HepG2 (cell line): ENCODE data around the gene MMP7. TPM values are rescaled to one million over a fixed set of nuclear protein-coding genes. Genes with fewer than 3 reads are reported as not detected.
A peak's percentile ranks its signal among the peaks of the same experiment; 100 is the strongest.

Source experiments
- ATAC-seq: fragments of 200-7000 bp; cut with Tn5 transposase; 3 replicates; pipeline ENCODE4 v1.9.1; 2020; ENCODE audit warnings: mild to moderate bottlenecking, moderate library complexity
- BruUV-seq: library from RNA; stranded (reverse); fragments of 400-500 nt; replicated peaks from 2 replicates; lab custom pipeline; 2021; lab: Mats Ljungman, UMichigan
- CTCF ChIA-PET: fragments of 300-600 bp; formaldehyde crosslinking; extraction: SDS; loops from one replicate; lab custom pipeline; 2021; ENCODE audit warnings: low total read pairs, inconsistent platforms, low intra/inter-chr PET ratio; lab: Yijun Ruan, JAX
- POLR2A ChIA-PET: fragments of 350-600 bp; sonication (Branson Sonifier 250); formaldehyde crosslinking; loops from one replicate; lab custom pipeline; 2020; ENCODE audit warnings: antibody characterized with exemption, inconsistent platforms; lab: Yijun Ruan, JAX
- DNase-seq: peaks from one replicate; pipeline ENCODE4 v3.0.0-alpha.2; 2015; ENCODE audit warnings: low spot score
- FAIRE-seq: peaks from 3 replicates; lab custom pipeline; 2011; peaks lifted over from hg19 to GRCh38; lab: Jason Lieb, UNC
- H2AFZ ChIP-seq: one replicate; pipeline ENCODE4 v1.6.1; 2011; ENCODE audit warnings: low read length, inconsistent platforms
- H3K27ac ChIP-seq: fragments of 300-600 bp; 3 replicates; pipeline ENCODE4 v1.8.0; 2011; ENCODE audit warnings: mixed run types, mild to moderate bottlenecking, mixed read lengths, low read length, inconsistent platforms; ENCODE audit not compliant: insufficient read depth; ENCODE audit errors: extremely low read length
- H3K27me3 ChIP-seq, 2 experiments: fragments of 200-600 bp in 1 of 2; 2 replicates in 1 of 2; 3 replicates in 1 of 2; pipeline versions ENCODE4 v1.6.0 to v1.8.0; 2011; ENCODE audit warnings: low read length in 2 of 2, mild to moderate bottlenecking in 2 of 2, moderate library complexity in 2 of 2, inconsistent platforms in 1 of 2; ENCODE audit not compliant: insufficient read depth in 2 of 2, control insufficient read depth in 1 of 2
- H3K36me3 ChIP-seq, 2 experiments: fragments of 200-600 bp in 1 of 2; replicated peaks in 1 of 2; 2 replicates in 1 of 2; 3 replicates in 1 of 2; pipeline versions ENCODE4 v1.5.1 to v1.8.0; 2011; ENCODE audit warnings: low read length in 2 of 2, inconsistent platforms in 1 of 2; ENCODE audit not compliant: insufficient read depth in 2 of 2, control insufficient read depth in 1 of 2
- H3K4me1 ChIP-seq: 2 replicates; pipeline ENCODE4 v1.5.1; 2012; ENCODE audit warnings: low read length, inconsistent platforms; ENCODE audit not compliant: insufficient read depth
- H3K4me2 ChIP-seq: 2 replicates; pipeline ENCODE4 v1.6.0; 2011; ENCODE audit warnings: low read depth, low read length, inconsistent platforms
- H3K4me3 ChIP-seq, 3 experiments: fragments of 200-600 bp in 1 of 3; sonication (generic), shearing (Covaris generic) in 1 of 3; replicated peaks in 1 of 3; 2 replicates each; pipeline ENCODE4 v1.5.1; 2011 to 2016; ENCODE audit warnings: low read length in 3 of 3, inconsistent platforms in 2 of 3, low read depth in 2 of 3, mild to moderate bottlenecking in 2 of 3, control low read depth in 1 of 3, mixed read lengths in 1 of 3; ENCODE audit not compliant: insufficient read depth in 1 of 3
- H3K79me2 ChIP-seq: one replicate; pipeline ENCODE4 v1.6.1; 2011; ENCODE audit warnings: low read length, inconsistent platforms; ENCODE audit not compliant: insufficient read depth
- H3K9ac ChIP-seq: 2 replicates; pipeline ENCODE4 v1.6.0; 2011; ENCODE audit warnings: mild to moderate bottlenecking, low read depth, low read length, inconsistent platforms; ENCODE audit not compliant: insufficient read depth
- H3K9me3 ChIP-seq: 2 replicates; pipeline ENCODE4 v1.5.1; 2012; ENCODE audit warnings: mild to moderate bottlenecking, low read length
- H4K20me1 ChIP-seq: 2 replicates; pipeline ENCODE4 v1.6.0; 2011; ENCODE audit warnings: inconsistent platforms, mild to moderate bottlenecking, low read length, moderate library complexity; ENCODE audit not compliant: insufficient read depth
- CTCF ChIP-seq: sonication (generic); formaldehyde crosslinking; IDR thresholded peaks from 2 replicates; pipeline ENCODE4 v1.5.0; 2020; ENCODE audit warnings: mild to moderate bottlenecking, missing genetic modification reagents, moderate library complexity
- GABPB1 ChIP-seq: IDR thresholded peaks from 2 replicates; pipeline ENCODE4 v1.6.1; 2016; ENCODE audit warnings: mild to moderate bottlenecking, missing genetic modification reagents, moderate library complexity, missing compliant biosample characterization
- STAG1 ChIP-seq: sonication (generic); formaldehyde crosslinking; IDR thresholded peaks from 2 replicates; pipeline ENCODE4 v1.4.0; 2020; ENCODE audit warnings: missing genetic modification reagents
- ZNF142 ChIP-seq: sonication (generic); formaldehyde crosslinking; IDR thresholded peaks from 2 replicates; pipeline ENCODE4 v1.4.0; 2020; ENCODE audit warnings: missing genetic modification reagents
- ZNF775 ChIP-seq: sonication (generic); formaldehyde crosslinking; IDR thresholded peaks from 2 replicates; pipeline ENCODE4 v1.4.0; 2020; ENCODE audit warnings: missing genetic modification reagents, mild to moderate bottlenecking, moderate library complexity, borderline replicate concordance
- ZSCAN29 ChIP-seq: sonication (generic); formaldehyde crosslinking; conservative IDR thresholded peaks from 2 replicates; pipeline ENCODE4 v1.4.0; 2020; ENCODE audit warnings: mild to moderate bottlenecking, missing genetic modification reagents
- WGBS: methylation state at CpG from one replicate; pipeline ENCODE4 v1.1.6; 2017; ENCODE audit warnings: low lambda C conversion rate; 5-methylcytosine and 5-hydroxymethylcytosine counted together
- in situ Hi-C: cut with HindIII; loops from 2 replicates; pipeline ENCODE4 v1.10.0; 2017; ENCODE audit warnings: low pct_unique_long_range_greater_than_20kb; ENCODE audit not compliant: extremely low pct_ligation_motif_present
- intact Hi-C: fragments of 100-400 bp; cut with micrococcal nuclease; formaldehyde crosslinking; loops from one replicate; pipeline ENCODE4 v1.10.0; 2022; ENCODE audit not compliant: unreplicated experiment
- polyA plus RNA-seq, 8 experiments: library from polyadenylated mRNA; depleted of rRNA in 3 of 8; stranded (reverse) in 7 of 8; unstranded in 1 of 8; fragments of >200 nt; fragmentation: Illumina TruSeq in 4 of 8; extraction: Trizol in 4 of 8; gene quantifications; 2 replicates each; pipeline versions ENCODE4 v1.2.1 to v1.2.3, GENCODE V29; 2011 to 2016; ENCODE audit warnings: low read depth in 4 of 8, missing spikeins in 1 of 8, mixed read lengths in 1 of 8; ENCODE audit not compliant: insufficient read depth in 1 of 8
- total RNA-seq, 5 experiments: library from RNA; depleted of rRNA; stranded (reverse); fragments of >200 nt; fragmentation: Illumina TruSeq; extraction: Trizol; gene quantifications; 2 replicates each; pipeline ENCODE4 v1.2.3, GENCODE V29; 2016; ENCODE audit warnings: low read depth in 1 of 5

Gene MMP7
- total and polyA plus RNA-seq, 2 of the 13 experiments (the other 11 are each of a cell fraction or from before 2014, with no cell fraction given) = 0.17 TPM; not detected in 1

- ATAC-seq (peak; percentile 76), FAIRE-seq (no peak), DNase-seq (peak; percentile 12)
- intact Hi-C loops = loop anchor here (5.0 kb wide), 1 partner anchor 133 kb away; no protein-coding TSS in a partner anchor
- WGBS = 3% methylated on average over 6 of the region's 6 CpGs
- peak; percentile 53 for TF ChIP-seq CTCF (CRISPR knock-in tag)
- no peak for TF ChIP-seq ZNF775 (CRISPR knock-in tag)
- TF ChIP-seq ZNF142 (CRISPR knock-in tag) = no peak
- TF ChIP-seq GABPB1 = no peak
- no peak for TF ChIP-seq ZSCAN29 (CRISPR knock-in tag)
- TF ChIP-seq STAG1 (CRISPR knock-in tag) = peak; percentile 60
- Histone ChIP-seq H3K4me2 (peak overlapping the region; percentile 30), H3K4me1 (no peaks in the 10 kb centered on the region; the same call in 1 of the 2 replicates), H3K36me3 (no peaks in the 10 kb centered on the region), H2AFZ (no peak overlapping the region), H4K20me1 (no peaks in the 10 kb centered on the region), H3K27ac (no peak overlapping the region), H3K9ac (no peak overlapping the region), H3K9me3 (no peaks in the 10 kb centered on the region), H3K4me3 (peak overlapping the region in 1 of 3 experiments; percentile 26; a peak in 1 of 6 replicates), H3K27me3 (peaks cover 0 to 20% of the 10 kb centered on the region in 2 experiments; a peak in 2 of 5 replicates), H3K79me2 (no peaks in the 10 kb centered on the region)
- CTCF ChIA-PET = no interaction called here
- POLR2A ChIA-PET = no interaction called here
- no TSS peak for BruUV-seq
- in situ Hi-C loops = no loop called here
These were observed 3.8 kb upstream of the MMP7 start for GRCh38 chr11:102534261-102534872.
